Fibroblast of the aortic adventitia (primary cell): ENCODE results near the gene CEP112. TPM values are rescaled to one million over a fixed set of nuclear protein-coding genes. Genes with fewer than 3 reads are reported as not detected.

Experiments
- DNase-seq: peaks from one replicate; pipeline ENCODE4 v3.0.0-alpha.2; 2010; ENCODE audit warnings: low read depth
- H3K4me3 ChIP-seq: 2 replicates; pipeline ENCODE4 v1.5.1; 2011; ENCODE audit warnings: low read depth, mild to moderate bottlenecking, control low read depth, low read length, moderate library complexity
- total RNA-seq: library from RNA; depleted of rRNA; stranded (reverse); fragments of >200 nt; gene quantifications from 2 replicates; pipeline ENCODE4 v1.2.3, GENCODE V29; 2012; ENCODE audit warnings: low replicate concordance
- TF ChIP-seq, protein P1 (sequence below): IDR thresholded peaks from 2 replicates; pipeline ENCODE4 v1.5.1; 2011; ENCODE audit warnings: mild to moderate bottlenecking, low read length, control low read depth, inconsistent platforms; ENCODE audit not compliant: insufficient read depth

The CEP112 gene
- total RNA-seq, 1 donor, result 7.2 TPM

GRCh38 chr17:65914784-65915342 lies 277.1 kb downstream of the CEP112 start:
- TF ChIP-seq, protein P1, sequence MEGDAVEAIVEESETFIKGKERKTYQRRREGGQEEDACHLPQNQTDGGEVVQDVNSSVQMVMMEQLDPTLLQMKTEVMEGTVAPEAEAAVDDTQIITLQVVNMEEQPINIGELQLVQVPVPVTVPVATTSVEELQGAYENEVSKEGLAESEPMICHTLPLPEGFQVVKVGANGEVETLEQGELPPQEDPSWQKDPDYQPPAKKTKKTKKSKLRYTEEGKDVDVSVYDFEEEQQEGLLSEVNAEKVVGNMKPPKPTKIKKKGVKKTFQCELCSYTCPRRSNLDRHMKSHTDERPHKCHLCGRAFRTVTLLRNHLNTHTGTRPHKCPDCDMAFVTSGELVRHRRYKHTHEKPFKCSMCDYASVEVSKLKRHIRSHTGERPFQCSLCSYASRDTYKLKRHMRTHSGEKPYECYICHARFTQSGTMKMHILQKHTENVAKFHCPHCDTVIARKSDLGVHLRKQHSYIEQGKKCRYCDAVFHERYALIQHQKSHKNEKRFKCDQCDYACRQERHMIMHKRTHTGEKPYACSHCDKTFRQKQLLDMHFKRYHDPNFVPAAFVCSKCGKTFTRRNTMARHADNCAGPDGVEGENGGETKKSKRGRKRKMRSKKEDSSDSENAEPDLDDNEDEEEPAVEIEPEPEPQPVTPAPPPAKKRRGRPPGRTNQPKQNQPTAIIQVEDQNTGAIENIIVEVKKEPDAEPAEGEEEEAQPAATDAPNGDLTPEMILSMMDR, result no peak
- H3K4me3 ChIP-seq, result no peak overlapping the region
- DNase-seq, result no peak

GRCh38 chr17:65913326-65913850 lies 278.5 kb downstream of the CEP112 start:
- TF ChIP-seq, protein P1, result no peak
- no peak overlapping the region for H3K4me3 ChIP-seq
- DNase-seq, result no peak

- TF ChIP-seq, protein P1, result no peak
- DNase-seq, result no peak
- H3K4me3 ChIP-seq, result no peak overlapping the region
Measured at GRCh38 chr17:65910836-65911235, 281.1 kb downstream of the CEP112 start.

- no peak overlapping the region for H3K4me3 ChIP-seq
- TF ChIP-seq, protein P1, result no peak
- DNase-seq, result no peak
Measured at GRCh38 chr17:65902831-65903522, 289.0 kb downstream of the CEP112 start.

GRCh38 chr17:65902155-65902554 lies 289.8 kb downstream of the CEP112 start:
- TF ChIP-seq, protein P1, result no peak
- no peak overlapping the region for H3K4me3 ChIP-seq
- no peak for DNase-seq

GRCh38 chr17:65901394-65901793 lies 290.5 kb downstream of the CEP112 start:
- TF ChIP-seq, protein P1, result no peak
- no peak overlapping the region for H3K4me3 ChIP-seq
- no peak for DNase-seq
